Measurements from ENCODE around the gene GLRX2. TPM values are rescaled to one million over a fixed set of nuclear protein-coding genes. Genes with fewer than 3 reads are reported as not detected.

Gene GLRX2
- total RNA-seq, 1 donor from 2014 or later = 1.9 TPM

DNA sequence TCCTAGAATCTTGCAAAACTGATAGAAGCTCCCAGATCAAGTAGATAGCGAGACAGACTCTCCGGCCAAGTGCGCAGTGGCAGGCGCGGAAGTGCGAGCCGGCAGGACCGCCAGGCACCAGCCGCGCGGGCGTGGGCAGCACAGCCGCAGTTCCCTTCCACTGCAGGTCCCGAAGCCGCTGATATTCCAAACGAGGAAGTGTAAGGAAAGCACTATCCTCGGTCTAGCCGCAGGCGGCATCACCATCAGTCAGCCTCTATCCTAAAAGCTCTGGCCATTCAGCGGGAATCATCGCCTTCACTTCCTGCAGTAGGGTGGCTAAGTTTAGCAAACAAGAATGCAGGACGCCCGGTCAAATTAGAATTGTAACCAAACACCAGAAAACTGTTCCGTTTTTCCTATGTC, 710 bp downstream of the GLRX2 start:
- H3K27ac ChIP-seq = no peak overlapping the region
- no peaks in the 10 kb centered on the region for H3K36me3 ChIP-seq
- H3K79me2 ChIP-seq (ENCODE audit: low read depth) = no peaks in the 10 kb centered on the region
- DNase-seq (ENCODE audit: low spot score) = peak; percentile 51
- peaks cover 25% of the 10 kb centered on the region for H3F3A ChIP-seq (ENCODE audit: low read depth)
- no peaks in the 10 kb centered on the region for H3K9me3 Mint-ChIP-seq
- peak overlapping the region; percentile 78 for H3K4me2 ChIP-seq
- H3K4me1 Mint-ChIP-seq = peaks cover 18% of the 10 kb centered on the region
- TF ChIP-seq, protein P1, sequence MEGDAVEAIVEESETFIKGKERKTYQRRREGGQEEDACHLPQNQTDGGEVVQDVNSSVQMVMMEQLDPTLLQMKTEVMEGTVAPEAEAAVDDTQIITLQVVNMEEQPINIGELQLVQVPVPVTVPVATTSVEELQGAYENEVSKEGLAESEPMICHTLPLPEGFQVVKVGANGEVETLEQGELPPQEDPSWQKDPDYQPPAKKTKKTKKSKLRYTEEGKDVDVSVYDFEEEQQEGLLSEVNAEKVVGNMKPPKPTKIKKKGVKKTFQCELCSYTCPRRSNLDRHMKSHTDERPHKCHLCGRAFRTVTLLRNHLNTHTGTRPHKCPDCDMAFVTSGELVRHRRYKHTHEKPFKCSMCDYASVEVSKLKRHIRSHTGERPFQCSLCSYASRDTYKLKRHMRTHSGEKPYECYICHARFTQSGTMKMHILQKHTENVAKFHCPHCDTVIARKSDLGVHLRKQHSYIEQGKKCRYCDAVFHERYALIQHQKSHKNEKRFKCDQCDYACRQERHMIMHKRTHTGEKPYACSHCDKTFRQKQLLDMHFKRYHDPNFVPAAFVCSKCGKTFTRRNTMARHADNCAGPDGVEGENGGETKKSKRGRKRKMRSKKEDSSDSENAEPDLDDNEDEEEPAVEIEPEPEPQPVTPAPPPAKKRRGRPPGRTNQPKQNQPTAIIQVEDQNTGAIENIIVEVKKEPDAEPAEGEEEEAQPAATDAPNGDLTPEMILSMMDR (IDR thresholded peaks at IDR 0.05) = no peak
- TF ChIP-seq EZH2phosphoT487 (IDR thresholded peaks at IDR 0.05) (no peak), EZH2 (IDR thresholded peaks at IDR 0.05) (no peak)
- H3K4me1 ChIP-seq = no peaks in the 10 kb centered on the region
- H4K20me1 ChIP-seq (ENCODE audit: low read depth) = peaks cover 11% of the 10 kb centered on the region
- H3K36me3 Mint-ChIP-seq = no peaks in the 10 kb centered on the region
- no peak overlapping the region for H3K9ac ChIP-seq
- H3K27me3 Mint-ChIP-seq (ENCODE audit: insufficient read depth, low read depth) = no peaks in the 10 kb centered on the region
- no peak overlapping the region for H3K27ac Mint-ChIP-seq
- peak overlapping the region; percentile 59 for H3K4me3 ChIP-seq
- peaks cover 20% of the 10 kb centered on the region for H3K27me3 ChIP-seq
- no peaks in the 10 kb centered on the region for H3K9me3 ChIP-seq (ENCODE audit: low read depth)
- H2AFZ ChIP-seq (replicated peaks) = peak overlapping the region; percentile 91
- H3K4me3 Mint-ChIP-seq = peak overlapping the region; percentile 92

GRCh38 chr1:193103759-193104501, 1.3 kb downstream of the GLRX2 start:
- Mint-ChIP-seq H3K9me3 (no peaks in the 10 kb centered on the region), H3K27me3 (ENCODE audit: insufficient read depth, low read depth) (no peaks in the 10 kb centered on the region), H3K27ac (no peak overlapping the region), H3K4me3 (peak overlapping the region; percentile 92), H3K36me3 (no peaks in the 10 kb centered on the region), H3K4me1 (peaks cover 18% of the 10 kb centered on the region)
- Histone ChIP-seq H3K79me2 (ENCODE audit: low read depth) (no peaks in the 10 kb centered on the region), H3K36me3 (no peaks in the 10 kb centered on the region), H3K27me3 (peaks cover 20% of the 10 kb centered on the region), H2AFZ (replicated peaks) (peak overlapping the region; percentile 91), H4K20me1 (ENCODE audit: low read depth) (peaks cover 11% of the 10 kb centered on the region), H3K27ac (no peak overlapping the region), H3K9me3 (ENCODE audit: low read depth) (no peaks in the 10 kb centered on the region), H3K4me2 (peak overlapping the region; percentile 78), H3K9ac (no peak overlapping the region), H3K4me3 (peak overlapping the region; percentile 59), H3K4me1 (no peaks in the 10 kb centered on the region), H3F3A (ENCODE audit: low read depth) (peaks cover 25% of the 10 kb centered on the region)
- no peak for DNase-seq (ENCODE audit: low spot score)
- no peak for TF ChIP-seq EZH2 (IDR thresholded peaks at IDR 0.05)
- TF ChIP-seq, protein P1 (IDR thresholded peaks at IDR 0.05) = no peak
- no peak for TF ChIP-seq EZH2phosphoT487 (IDR thresholded peaks at IDR 0.05)

- H3K4me3 Mint-ChIP-seq = peak overlapping the region; percentile 27
Observed at GRCh38 chr1:193102662-193103061, 2.6 kb downstream of the GLRX2 start.

More at GRCh38 chr1:193102662-193103061, 2.6 kb downstream of the GLRX2 start:
- no peak overlapping the region for H3K4me2 ChIP-seq
- H4K20me1 ChIP-seq (ENCODE audit: low read depth) = peaks cover 11% of the 10 kb centered on the region
- H3F3A ChIP-seq (ENCODE audit: low read depth) = peaks cover 25% of the 10 kb centered on the region
- H3K4me1 Mint-ChIP-seq = peaks cover 18% of the 10 kb centered on the region
- no peak overlapping the region for H3K4me3 ChIP-seq
- H3K9ac ChIP-seq = no peak overlapping the region
- no peaks in the 10 kb centered on the region for H3K4me1 ChIP-seq
- H3K36me3 Mint-ChIP-seq = no peaks in the 10 kb centered on the region
- H3K27ac Mint-ChIP-seq = no peak overlapping the region
- no peaks in the 10 kb centered on the region for H3K27me3 Mint-ChIP-seq (ENCODE audit: insufficient read depth, low read depth)
- peaks cover 20% of the 10 kb centered on the region for H3K27me3 ChIP-seq
- DNase-seq (ENCODE audit: low spot score) = no peak
- H3K27ac ChIP-seq = no peak overlapping the region
- no peak for TF ChIP-seq EZH2 (IDR thresholded peaks at IDR 0.05)
- TF ChIP-seq, protein P1 (IDR thresholded peaks at IDR 0.05) = no peak
- TF ChIP-seq EZH2phosphoT487 (IDR thresholded peaks at IDR 0.05) = no peak
- H3K9me3 ChIP-seq (ENCODE audit: low read depth) = no peaks in the 10 kb centered on the region
- no peak overlapping the region for H2AFZ ChIP-seq (replicated peaks)
- H3K79me2 ChIP-seq (ENCODE audit: low read depth) = no peaks in the 10 kb centered on the region
- H3K36me3 ChIP-seq = no peaks in the 10 kb centered on the region
- no peaks in the 10 kb centered on the region for H3K9me3 Mint-ChIP-seq
